Middle frontal gyrus (tissue), 1 donor: ENCODE measurements around the gene ANKRD24.
"Not testable (repeated sequence)": the region's sequence is repeated elsewhere in the genome, so short reads cannot be mapped to it uniquely, and the experiment has no call there.

ENCODE experiments used
- DNase-seq: peaks from one replicate; pipeline ENCODE4 v3.0.0-alpha.2; 2015; ENCODE audit warnings: low spot score; ENCODE audit errors: extremely low spot score

The ANKRD24 gene

GRCh38 chr19:4173479-4174212 lies 8.8 kb upstream of the ANKRD24 start:
- no peak for DNase-seq

- DNase-seq, result no peak
Observed at GRCh38 chr19:4174213-4174894, 8.1 kb upstream of the ANKRD24 start.

- DNase-seq, result no peak
Observed at GRCh38 chr19:4174895-4175668, 7.4 kb upstream of the ANKRD24 start.

- DNase-seq, result no peak
Observed at GRCh38 chr19:4175669-4175931, 6.9 kb upstream of the ANKRD24 start.

GRCh38 chr19:4177146-4177545 lies 5.3 kb upstream of the ANKRD24 start:
- no peak for DNase-seq

DNA sequence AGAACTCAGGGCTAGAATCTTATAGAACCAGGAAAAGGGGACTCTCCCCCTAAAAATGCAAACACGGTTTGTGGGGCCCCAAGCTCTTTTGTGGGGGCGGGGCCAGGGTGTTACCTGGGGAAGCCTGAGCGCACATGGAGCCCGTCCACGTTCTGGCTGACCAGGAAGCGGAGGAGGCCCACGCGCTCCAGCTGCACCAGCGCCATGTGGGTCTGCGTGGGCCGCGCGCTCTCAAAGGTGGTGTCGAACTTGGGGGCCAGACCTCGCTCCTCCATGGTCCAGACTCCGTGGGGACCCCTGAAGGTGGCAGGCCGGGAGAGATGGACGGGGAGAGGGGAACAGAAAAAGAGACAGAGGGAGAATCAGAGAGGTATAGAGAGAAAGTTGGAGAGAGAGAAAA lies 3.5 kb upstream of the ANKRD24 start:
- no peak for DNase-seq

DNA sequence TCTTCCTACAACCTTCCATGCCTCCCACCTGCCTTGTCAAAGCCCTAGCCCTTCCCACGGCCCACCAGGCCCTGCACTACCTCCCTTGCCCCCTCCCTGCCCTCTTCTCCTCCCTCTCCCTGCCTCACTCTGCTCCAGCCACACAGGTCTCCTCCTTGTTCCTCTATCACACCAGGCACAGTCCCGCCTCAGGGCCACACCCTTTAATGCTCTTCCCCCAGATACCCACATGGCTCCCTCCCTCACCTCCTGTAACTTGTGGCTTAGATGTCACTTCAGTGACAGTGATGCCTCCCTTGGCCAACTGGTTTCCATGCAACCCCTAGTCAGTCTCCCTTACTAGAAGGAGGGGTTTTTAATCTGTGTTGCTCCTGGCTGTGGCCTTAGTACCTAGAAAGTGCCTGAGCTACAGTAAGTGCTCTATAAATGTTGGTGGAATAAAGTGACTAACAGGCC lies 1.4 kb upstream of the ANKRD24 start:
- no peak for DNase-seq

DNA sequence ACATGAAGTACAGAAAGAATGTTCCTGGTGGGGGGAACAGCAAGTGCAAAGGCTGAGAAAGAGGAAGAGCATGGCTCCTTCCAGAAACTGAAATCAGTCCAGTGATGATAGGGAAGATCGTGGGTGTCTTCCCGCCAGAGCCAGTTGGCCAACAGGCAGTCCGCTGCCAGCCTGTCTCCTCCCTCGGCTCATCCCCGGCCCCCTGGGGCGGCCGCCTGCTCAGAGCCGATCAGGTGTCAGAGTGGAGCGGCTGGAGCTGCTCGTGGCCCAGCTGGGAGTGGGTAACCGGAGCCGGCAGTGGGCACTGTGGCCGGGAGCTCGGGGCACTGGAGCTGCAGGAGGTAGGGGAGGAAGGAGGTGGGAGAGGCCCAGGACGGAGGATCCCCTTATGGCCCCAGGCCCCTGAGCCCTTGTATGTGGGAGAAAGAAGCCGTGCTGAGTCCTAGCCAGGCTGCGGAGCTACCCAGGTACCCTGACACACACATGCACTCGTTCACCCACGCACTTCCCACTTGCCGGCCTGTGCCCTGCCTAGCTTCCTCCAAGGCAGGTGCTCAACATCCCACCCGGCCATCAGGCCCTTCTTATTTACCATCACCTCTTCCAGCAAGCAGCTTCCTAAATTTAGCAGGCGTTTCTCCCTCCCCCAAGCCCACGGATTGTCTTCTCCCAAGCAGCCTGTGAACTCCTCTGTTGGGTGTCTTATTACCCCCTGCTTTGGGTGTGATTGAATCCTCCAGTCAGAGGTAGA lies 1.7 kb downstream of the ANKRD24 start:
- DNase-seq, result no peak

DNA sequence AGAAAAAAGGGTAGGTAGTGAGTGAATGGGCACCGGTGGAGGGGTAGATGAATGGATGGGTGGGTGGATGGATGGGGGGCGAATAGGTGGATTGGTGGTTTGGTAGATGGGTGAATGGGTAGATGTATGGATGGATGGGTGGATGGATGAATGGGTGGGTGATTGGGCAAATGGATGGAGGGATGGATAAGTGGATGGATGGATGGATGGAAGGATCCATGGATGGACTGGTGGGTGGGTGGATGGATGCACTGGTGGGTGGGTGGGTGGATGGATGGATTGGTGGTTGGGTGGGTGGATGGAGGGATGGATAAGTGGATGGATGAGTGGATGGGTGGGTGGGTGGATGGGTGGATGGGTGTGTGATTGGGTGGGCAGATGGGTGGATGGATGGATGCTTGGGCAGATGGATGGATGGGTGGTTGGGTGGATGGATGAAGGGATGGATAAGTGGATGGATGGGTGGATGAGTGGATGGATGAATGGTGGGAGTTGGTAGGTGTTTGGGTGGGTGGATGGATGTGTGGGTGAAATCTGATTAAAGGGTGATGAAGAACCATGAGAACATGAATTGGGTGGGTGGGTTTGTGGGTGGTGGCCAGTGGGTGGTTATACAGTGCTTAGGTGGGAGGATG lies 2.3 kb downstream of the ANKRD24 start:
- DNase-seq, result no peak

GRCh38 chr19:4185413-4186086 lies 3.1 kb downstream of the ANKRD24 start:
- DNase-seq, result no peak

GRCh38 chr19:4186087-4186993 lies 3.9 kb downstream of the ANKRD24 start:
- DNase-seq, result no peak

- DNase-seq, result no peak
Observed at GRCh38 chr19:4187313-4188122, 5.0 kb downstream of the ANKRD24 start.

DNA sequence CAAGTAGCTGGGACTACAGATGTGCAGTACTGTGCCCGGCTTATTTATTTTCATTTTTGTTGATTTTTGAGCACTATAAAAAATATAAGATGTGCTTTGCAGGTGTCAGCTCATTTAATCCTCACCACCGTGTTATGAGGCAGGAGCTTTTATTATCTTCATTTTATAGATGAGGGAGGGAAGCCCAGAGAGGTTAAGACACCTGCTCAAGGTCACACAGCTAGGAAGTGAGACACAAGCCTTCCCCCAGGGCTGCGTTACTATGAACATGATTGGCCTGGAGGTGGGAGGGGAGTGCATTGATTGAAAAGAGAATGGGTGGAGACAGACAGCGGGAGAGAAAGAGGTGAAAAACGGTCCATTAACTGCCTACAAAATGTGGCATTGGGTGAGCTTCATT lies 7.2 kb downstream of the ANKRD24 start:
- DNase-seq, result no peak

GRCh38 chr19:4192537-4192936 lies 10.0 kb downstream of the ANKRD24 start:
- DNase-seq, result not testable (repeated sequence)

- DNase-seq, result no peak
Observed at GRCh38 chr19:4194353-4194752, 11.9 kb downstream of the ANKRD24 start.

- no peak for DNase-seq
Observed at GRCh38 chr19:4196009-4196408, 13.5 kb downstream of the ANKRD24 start.

DNA sequence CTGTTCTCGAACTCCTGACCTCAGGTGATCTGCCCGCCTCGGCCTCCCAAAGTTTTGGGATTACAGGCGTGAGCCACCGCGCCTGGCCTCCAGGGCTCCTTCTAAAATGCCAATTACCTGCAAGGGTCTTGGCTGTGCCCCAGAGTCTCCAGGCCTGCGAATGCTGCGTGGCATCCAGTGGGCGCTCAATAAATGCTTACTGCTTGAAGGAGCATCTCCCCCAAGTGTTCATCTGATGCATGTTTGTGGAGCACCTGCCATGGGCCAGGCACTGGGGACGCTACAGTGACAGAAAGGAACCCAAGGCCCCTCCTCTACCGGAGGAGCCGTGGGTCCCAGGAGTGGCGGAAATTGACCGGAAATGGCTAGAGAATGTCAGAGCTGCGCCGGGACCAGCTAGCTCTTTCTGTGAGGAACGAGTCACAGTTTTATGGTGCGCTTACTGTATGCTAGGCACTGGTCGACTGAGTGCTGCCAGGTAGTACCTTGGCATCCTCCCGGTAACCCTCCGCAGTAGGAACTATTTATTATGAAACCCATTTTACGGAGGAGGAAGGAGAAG lies 14.2 kb downstream of the ANKRD24 start:
- DNase-seq, result no peak

DNA sequence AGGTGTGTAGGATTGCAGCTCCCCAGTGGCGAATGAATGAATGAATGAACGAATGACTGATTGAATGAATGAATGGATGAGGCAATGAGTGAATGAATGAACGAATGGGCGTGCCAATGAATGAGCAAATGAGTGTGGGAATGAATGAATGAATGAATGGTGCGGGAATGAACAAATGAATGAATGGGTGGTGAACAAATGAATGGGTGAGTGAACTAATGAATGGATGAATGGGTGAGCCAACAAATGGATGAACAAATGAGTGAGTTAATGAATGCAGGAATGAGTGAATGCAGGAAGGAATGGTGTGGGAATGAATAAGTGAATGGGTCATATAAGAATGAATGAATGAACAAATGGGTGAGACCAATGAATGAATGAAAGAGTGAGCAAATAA lies 14.7 kb downstream of the ANKRD24 start:
- no peak for DNase-seq
